Measurements from ENCODE around the gene NOX3. TPM values are rescaled to one million over a fixed set of nuclear protein-coding genes. Genes with fewer than 3 reads are reported as not detected.

The NOX3 gene
- total and polyA plus RNA-seq, 2 of the 8 experiments (the other 6 are each of a cell fraction or from before 2014, with no cell fraction given), result not detected

DNA sequence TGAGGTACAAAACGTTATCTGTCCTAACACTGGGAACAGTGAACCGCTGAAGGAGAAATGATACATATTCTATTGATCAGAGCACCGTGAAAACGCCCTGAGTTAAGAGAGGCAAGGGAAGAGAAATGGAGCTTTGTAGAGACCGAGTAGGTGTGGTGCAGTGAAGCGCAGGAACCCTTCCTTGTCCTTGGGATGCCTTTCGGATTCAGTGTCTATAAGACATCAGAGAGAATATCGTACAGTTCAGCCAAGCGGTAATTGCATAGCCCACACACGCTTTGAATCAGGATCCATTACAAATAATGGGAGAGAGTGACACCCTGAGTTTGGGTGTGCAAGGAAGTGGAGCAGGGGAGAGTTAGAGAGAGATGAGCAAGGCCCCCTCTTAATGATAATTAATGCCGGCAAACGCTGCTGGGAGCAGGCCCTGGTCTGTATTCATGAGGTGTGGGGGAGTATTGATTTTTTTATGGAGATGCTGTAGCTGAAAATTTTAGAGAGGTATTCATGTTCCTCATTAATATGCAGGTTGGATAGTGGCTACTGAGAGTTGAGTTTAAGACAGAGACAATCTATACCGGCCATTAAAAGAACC lies 20.7 kb downstream of the NOX3 start:
- Histone ChIP-seq H3K9ac (replicated peaks in 1 of 4; ENCODE audit: extremely low read depth in 1 of 4, low read depth in 3 of 4, low read length in 3 of 4) (no peak overlapping the region), H2BK120ac (replicated peaks; ENCODE audit: low read depth, low read length) (no peak overlapping the region), H3K9me3 (ENCODE audit: insufficient read depth in 2 of 2, low read depth in 1 of 2, low read length in 1 of 2) (no peaks in the 10 kb centered on the region), H3K36me3 (ENCODE audit: control insufficient read depth in 2 of 4, insufficient read depth in 4 of 4, low read length in 3 of 4) (no peaks in the 10 kb centered on the region), H3K79me1 (ENCODE audit: low read depth, low read length) (no peaks in the 10 kb centered on the region), H3K23me2 (ENCODE audit: low read depth, low read length) (no peaks in the 10 kb centered on the region; the same call in 1 of the 2 replicates), H2BK12ac (ENCODE audit: low read depth, low read length) (no peak overlapping the region), H3K79me2 (ENCODE audit: control insufficient read depth in 1 of 2, insufficient read depth in 2 of 2, low read length in 2 of 2) (no peaks in the 10 kb centered on the region), H4K20me1 (replicated peaks in 1 of 2; ENCODE audit: control insufficient read depth in 1 of 2, insufficient read depth in 2 of 2, low read length in 2 of 2) (no peaks in the 10 kb centered on the region), H3K4me1 (replicated peaks in 1 of 4; ENCODE audit: control insufficient read depth in 3 of 4, insufficient read depth in 4 of 4, low read length in 3 of 4) (no peaks in the 10 kb centered on the region), H3K4me2 (ENCODE audit: insufficient read depth in 1 of 2, low read depth in 2 of 2, low read length in 2 of 2) (no peak overlapping the region), H2AK5ac (ENCODE audit: low read depth, low read length) (no peak overlapping the region), H2BK15ac (ENCODE audit: low read length) (no peak overlapping the region), H2AFZ (ENCODE audit: low read length) (peak overlapping the region; percentile 37; the same call in 1 of the 2 replicates), H3K18ac (ENCODE audit: extremely low read depth, low read length) (no peak overlapping the region), H4K5ac (ENCODE audit: insufficient read length, low read depth, low read length) (no peak overlapping the region), H3K27ac (ENCODE audit: low read depth, low read length) (no peak overlapping the region), H3K4ac (replicated peaks; ENCODE audit: insufficient read length, low read depth, low read length) (no peak overlapping the region), H4K91ac (replicated peaks; ENCODE audit: insufficient read length, low read length) (no peak overlapping the region), H3K56ac (replicated peaks; ENCODE audit: insufficient read length, low read depth, low read length) (no peak overlapping the region), H3K27me3 (replicated peaks in 1 of 4; ENCODE audit: control insufficient read depth in 3 of 4, extremely low read depth in 1 of 4, insufficient read depth in 3 of 4, low read length in 3 of 4) (no peaks in the 10 kb centered on the region), H4K8ac (ENCODE audit: extremely low read depth, insufficient read depth, low read length) (no peak overlapping the region), H3K14ac (ENCODE audit: insufficient read length) (no peak overlapping the region), H2BK5ac (ENCODE audit: low read depth, low read length) (no peak overlapping the region), H2BK20ac (ENCODE audit: low read length) (no peak overlapping the region), H3K4me3 (ENCODE audit: extremely low read depth in 1 of 4, insufficient read depth in 2 of 4, low read depth in 3 of 4, low read length in 4 of 4) (no peak overlapping the region), H3K23ac (ENCODE audit: insufficient read length) (no peak overlapping the region)
- FAIRE-seq (no peak), DNase-seq (ENCODE audit: low read depth in 1 of 2, low spot score in 2 of 2) (no peak)
- TF ChIP-seq, protein P1, sequence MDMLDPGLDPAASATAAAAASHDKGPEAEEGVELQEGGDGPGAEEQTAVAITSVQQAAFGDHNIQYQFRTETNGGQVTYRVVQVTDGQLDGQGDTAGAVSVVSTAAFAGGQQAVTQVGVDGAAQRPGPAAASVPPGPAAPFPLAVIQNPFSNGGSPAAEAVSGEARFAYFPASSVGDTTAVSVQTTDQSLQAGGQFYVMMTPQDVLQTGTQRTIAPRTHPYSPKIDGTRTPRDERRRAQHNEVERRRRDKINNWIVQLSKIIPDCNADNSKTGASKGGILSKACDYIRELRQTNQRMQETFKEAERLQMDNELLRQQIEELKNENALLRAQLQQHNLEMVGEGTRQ (IDR thresholded peaks at IDR 0.05; ENCODE audit: low read length), result no peak
- ChIA-PET CTCF (ENCODE audit: partially characterized antibody) (interaction anchor here (1.1 kb wide), 1 partner anchor 11 kb away, joined by 4 read pairs; no protein-coding TSS in a partner anchor), POLR2A (ENCODE audit: partially characterized antibody) (no interaction called here)
- 92% methylated on average over 13 of the region's 13 CpGs; no CpG with 5 or more reads in 1 of the 2 experiments for WGBS, 2 experiments (ENCODE audit: extremely low coverage in 1 of 2, insufficient coverage in 1 of 2, insufficient read length in 1 of 2, insufficient replicate concordance in 2 of 2, low coverage in 1 of 2, low lambda C conversion rate in 2 of 2, missing lambda C conversion rate in 1 of 2)
